PC-3 (cell line): ENCODE results near the gene PLIN1. TPM values are rescaled to one million over a fixed set of nuclear protein-coding genes. Genes with fewer than 3 reads are reported as not detected.

Source experiments
- ATAC-seq: fragments of 200-7000 bp; cut with Tn5 transposase; 2 replicates; pipeline ENCODE4 v1.9.1; 2020; ENCODE audit warnings: mild to moderate bottlenecking, moderate library complexity
- BruUV-seq: library from RNA; stranded (reverse); fragments of 400-500 nt; replicated peaks from 2 replicates; lab custom pipeline; 2021; lab: Mats Ljungman, UMichigan
- CTCF ChIA-PET: fragments of 300-600 bp; sonication (Branson Sonifier 250); formaldehyde crosslinking; loops from one replicate; lab custom pipeline; 2022; ENCODE audit warnings: antibody characterized with exemption; lab: Charles Lee
- POLR2A ChIA-PET: fragments of 300-600 bp; sonication (Branson Sonifier 250); formaldehyde crosslinking; loops from one replicate; lab custom pipeline; 2022; ENCODE audit warnings: antibody characterized with exemption; ENCODE audit not compliant: unreplicated experiment; lab: Charles Lee
- DNase-seq: peaks from one replicate; pipeline ENCODE4 v3.0.0-alpha.2; 2015
- H2AFZ ChIP-seq: fragments of 300-600 bp; sonication (generic); 2 replicates; pipeline ENCODE4 v1.6.0; 2016; ENCODE audit warnings: antibody characterized with exemption, low read length
- H3F3A ChIP-seq: fragments of 300-600 bp; sonication (generic); one replicate; pipeline ENCODE4 v1.6.0; 2017; ENCODE audit warnings: antibody characterized with exemption, low read length, control low read depth, mild to moderate bottlenecking; ENCODE audit not compliant: unreplicated experiment
- H3K27ac ChIP-seq: fragments of 300-600 bp; sonication (generic); 2 replicates; pipeline ENCODE4 v1.5.1; 2016; ENCODE audit warnings: mild to moderate bottlenecking, low read length
- H3K27me3 ChIP-seq: fragments of 300-600 bp; sonication (generic); 2 replicates; pipeline ENCODE4 v1.6.1; 2016; ENCODE audit warnings: low read length, mixed read lengths
- H3K36me3 ChIP-seq: fragments of 300-600 bp; sonication (generic); 2 replicates; pipeline ENCODE4 v1.6.1; 2016; ENCODE audit warnings: low read depth, mixed run types, low read length, mixed read lengths
- H3K4me1 ChIP-seq: fragments of 300-600 bp; sonication (generic); 2 replicates; pipeline ENCODE4 v1.5.1; 2016; ENCODE audit warnings: low read length; ENCODE audit not compliant: insufficient read depth
- H3K4me2 ChIP-seq: fragments of 300-600 bp; sonication (generic); 2 replicates; pipeline ENCODE4 v1.6.0; 2016; ENCODE audit warnings: low read length
- H3K4me3 ChIP-seq: fragments of 300-600 bp; sonication (generic); 2 replicates; pipeline ENCODE4 v1.5.1; 2016; ENCODE audit warnings: mild to moderate bottlenecking, low read length, mixed read lengths
- H3K79me2 ChIP-seq: fragments of 300-600 bp; sonication (generic); 2 replicates; pipeline ENCODE4 v1.6.1; 2017; ENCODE audit warnings: low read length, mixed read lengths
- H3K9ac ChIP-seq: fragments of 300-600 bp; sonication (generic); 2 replicates; pipeline ENCODE4 v1.6.0; 2016; ENCODE audit warnings: mild to moderate bottlenecking, low read length
- H3K9me2 ChIP-seq: fragments of 300-600 bp; sonication (generic); replicated peaks from 2 replicates; pipeline ENCODE4 v1.6.1; 2016; ENCODE audit warnings: mixed run types, low read length, mixed read lengths
- H3K9me3 ChIP-seq: fragments of 300-600 bp; sonication (generic); 2 replicates; pipeline ENCODE4 v1.6.1; 2016; ENCODE audit warnings: low read length, mixed read lengths
- H4K20me1 ChIP-seq: fragments of 300-600 bp; sonication (generic); 2 replicates; pipeline ENCODE4 v1.6.1; 2016; ENCODE audit warnings: low read length, mixed read lengths
- CTCF ChIP-seq: fragments of 300-600 bp; sonication (generic); conservative IDR thresholded peaks from 2 replicates; pipeline ENCODE4 v1.5.1; 2017; ENCODE audit warnings: antibody characterized with exemption, low read depth, mild to moderate bottlenecking, low read length
- EZH2 ChIP-seq: fragments of 300-600 bp; sonication (generic); IDR thresholded peaks from one replicate; pipeline ENCODE4 v1.6.1; 2017; ENCODE audit warnings: antibody characterized with exemption, mild to moderate bottlenecking, low read length; ENCODE audit not compliant: unreplicated experiment
- EZH2phosphoT487 ChIP-seq: fragments of 300-600 bp; sonication (generic); IDR thresholded peaks from 2 replicates; pipeline ENCODE4 v1.6.1; 2018; ENCODE audit warnings: mild to moderate bottlenecking, antibody characterized with exemption, low read length, borderline replicate concordance
- intact Hi-C: fragments of 100-400 bp; cut with micrococcal nuclease; formaldehyde crosslinking; loops from 2 replicates; pipeline ENCODE4 v1.9.0; 2023
- total RNA-seq: library from RNA; depleted of rRNA; stranded (reverse); fragments of >200 nt; gene quantifications from 2 replicates; pipeline ENCODE4 v1.2.3, GENCODE V29; 2014

Gene PLIN1
- total RNA-seq, 1 experiment from 2014 or later, result 1.0 TPM

GRCh38 chr15:89627256-89627970 lies 51.8 kb downstream of the PLIN1 start:
- no peak overlapping the region for H3K4me2 ChIP-seq
- H3K27me3 ChIP-seq, result no peaks in the 10 kb centered on the region
- H4K20me1 ChIP-seq, result no peaks in the 10 kb centered on the region
- intact Hi-C loops, result no loop called here
- POLR2A ChIA-PET, result no interaction called here
- no peak overlapping the region for H3K27ac ChIP-seq
- H3F3A ChIP-seq, result no peaks in the 10 kb centered on the region
- BruUV-seq, result no TSS peak
- H3K4me3 ChIP-seq, result no peak overlapping the region
- H3K4me1 ChIP-seq, result no peaks in the 10 kb centered on the region
- H3K9ac ChIP-seq, result no peak overlapping the region
- TF ChIP-seq EZH2 (no peak), EZH2phosphoT487 (no peak), CTCF (no peak)
- CTCF ChIA-PET, result no interaction called here
- H3K9me3 ChIP-seq, result no peaks in the 10 kb centered on the region
- H2AFZ ChIP-seq, result no peak overlapping the region
- no peaks in the 10 kb centered on the region for H3K9me2 ChIP-seq
- no peaks in the 10 kb centered on the region for H3K79me2 ChIP-seq
- H3K36me3 ChIP-seq, result peaks cover 82% of the 10 kb centered on the region
- DNase-seq, result no peak
- no peak for ATAC-seq

- BruUV-seq, result no TSS peak
- Histone ChIP-seq H3F3A (no peaks in the 10 kb centered on the region), H3K27ac (no peak overlapping the region), H3K4me3 (no peak overlapping the region), H3K79me2 (no peaks in the 10 kb centered on the region), H4K20me1 (no peaks in the 10 kb centered on the region), H3K36me3 (peaks cover 89% of the 10 kb centered on the region), H3K4me2 (no peak overlapping the region), H3K9me3 (no peaks in the 10 kb centered on the region), H3K9me2 (no peaks in the 10 kb centered on the region), H2AFZ (no peak overlapping the region), H3K9ac (no peak overlapping the region), H3K27me3 (no peaks in the 10 kb centered on the region), H3K4me1 (no peaks in the 10 kb centered on the region)
- ChIA-PET POLR2A (no interaction called here), CTCF (no interaction called here)
- intact Hi-C loops, result no loop called here
- ATAC-seq (no peak), DNase-seq (no peak)
- no peak for TF ChIP-seq EZH2
- TF ChIP-seq EZH2phosphoT487, result no peak
- no peak for TF ChIP-seq CTCF
Measured at GRCh38 chr15:89625716-89626115, 53.5 kb downstream of the PLIN1 start.

- TF ChIP-seq EZH2 (no peak), CTCF (no peak), EZH2phosphoT487 (no peak)
- no peaks in the 10 kb centered on the region for H3F3A ChIP-seq
- no peak overlapping the region for H2AFZ ChIP-seq
- H3K27me3 ChIP-seq, result no peaks in the 10 kb centered on the region
- H3K79me2 ChIP-seq, result no peaks in the 10 kb centered on the region
- intact Hi-C loops, result no loop called here
- ATAC-seq (no peak), DNase-seq (no peak)
- H3K9ac ChIP-seq, result no peak overlapping the region
- H3K9me3 ChIP-seq, result no peaks in the 10 kb centered on the region
- H3K9me2 ChIP-seq, result no peaks in the 10 kb centered on the region
- no peak overlapping the region for H3K27ac ChIP-seq
- ChIA-PET POLR2A (no interaction called here), CTCF (interaction anchor here (0.6 kb wide), 1 partner anchor 9 kb away, joined by 3 read pairs; no protein-coding TSS in a partner anchor)
- no peak overlapping the region for H3K4me2 ChIP-seq
- no peaks in the 10 kb centered on the region for H4K20me1 ChIP-seq
- no TSS peak for BruUV-seq
- H3K36me3 ChIP-seq, result peaks cover 88% of the 10 kb centered on the region
- no peaks in the 10 kb centered on the region for H3K4me1 ChIP-seq
- H3K4me3 ChIP-seq, result no peak overlapping the region
Measured at GRCh38 chr15:89623165-89623564, 56.0 kb downstream of the PLIN1 start.
